ENCODE results near the gene FNIP2.

DNA sequence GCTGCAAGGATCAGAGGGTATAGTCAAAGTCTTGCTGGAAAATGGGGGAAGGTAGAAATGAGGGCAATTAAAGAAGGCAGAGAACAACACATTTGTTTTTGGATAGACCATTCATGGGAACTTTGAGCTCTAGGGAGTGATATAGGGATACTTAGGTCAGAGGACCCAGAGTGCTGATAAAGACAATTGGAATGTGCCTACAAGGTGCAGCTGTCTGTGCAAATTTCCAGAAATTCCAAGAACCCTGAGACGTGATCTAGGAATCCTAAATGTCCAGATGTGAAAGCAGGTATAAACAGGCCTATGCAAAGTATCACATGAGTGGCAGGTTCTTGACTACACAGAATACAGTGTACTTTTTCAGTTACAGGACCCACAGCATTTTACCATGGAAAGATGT lies 24.2 kb downstream of the FNIP2 start:
- no peak for TF ChIP-seq EZH2 (IDR thresholded peaks at IDR 0.05; ENCODE audit: borderline replicate concordance, low read length)
- TF ChIP-seq, protein P1, sequence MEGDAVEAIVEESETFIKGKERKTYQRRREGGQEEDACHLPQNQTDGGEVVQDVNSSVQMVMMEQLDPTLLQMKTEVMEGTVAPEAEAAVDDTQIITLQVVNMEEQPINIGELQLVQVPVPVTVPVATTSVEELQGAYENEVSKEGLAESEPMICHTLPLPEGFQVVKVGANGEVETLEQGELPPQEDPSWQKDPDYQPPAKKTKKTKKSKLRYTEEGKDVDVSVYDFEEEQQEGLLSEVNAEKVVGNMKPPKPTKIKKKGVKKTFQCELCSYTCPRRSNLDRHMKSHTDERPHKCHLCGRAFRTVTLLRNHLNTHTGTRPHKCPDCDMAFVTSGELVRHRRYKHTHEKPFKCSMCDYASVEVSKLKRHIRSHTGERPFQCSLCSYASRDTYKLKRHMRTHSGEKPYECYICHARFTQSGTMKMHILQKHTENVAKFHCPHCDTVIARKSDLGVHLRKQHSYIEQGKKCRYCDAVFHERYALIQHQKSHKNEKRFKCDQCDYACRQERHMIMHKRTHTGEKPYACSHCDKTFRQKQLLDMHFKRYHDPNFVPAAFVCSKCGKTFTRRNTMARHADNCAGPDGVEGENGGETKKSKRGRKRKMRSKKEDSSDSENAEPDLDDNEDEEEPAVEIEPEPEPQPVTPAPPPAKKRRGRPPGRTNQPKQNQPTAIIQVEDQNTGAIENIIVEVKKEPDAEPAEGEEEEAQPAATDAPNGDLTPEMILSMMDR (conservative IDR thresholded peaks at IDR 0.05 in 1 of 2, IDR thresholded peaks at IDR 0.05 in 1 of 2; ENCODE audit: extremely low read depth in 1 of 2, insufficient read depth in 1 of 2, low read depth in 1 of 2, low read length in 2 of 2), result no peak

Data from mammary epithelial cell (primary cell).